OCI-LY3 (cell line): Measurements from ENCODE around the gene NUP210L.
"Not testable (repeated sequence)": the region's sequence is repeated elsewhere in the genome, so short reads cannot be mapped to it uniquely, and the experiment has no call there.

Experiments used
- H2AFZ ChIP-seq: fragments of 200-600, 300-600 bp; shearing (Covaris generic); 2 replicates; pipeline ENCODE4 v1.6.0; 2014; ENCODE audit warnings: antibody characterized with exemption, low read depth, low read length
- H3K27ac ChIP-seq: fragments of 200-600, 300-600 bp; sonication (generic); 2 replicates; pipeline ENCODE4 v1.5.1; 2014; ENCODE audit warnings: mild to moderate bottlenecking, low read length, moderate library complexity, mixed read lengths
- H3K27me3 ChIP-seq: fragments of 200-600, 300-600 bp; sonication (generic); 2 replicates; pipeline ENCODE4 v1.6.1; 2014; ENCODE audit warnings: low read depth, low read length, mixed read lengths
- H3K36me3 ChIP-seq: fragments of 200-600, 300-600 bp; sonication (generic); replicated peaks from 2 replicates; pipeline ENCODE3; 2014; ENCODE audit warnings: low read depth, low read length, mixed read lengths
- H3K4me1 ChIP-seq: fragments of 300-600, 200-600 bp; sonication (generic); 2 replicates; pipeline ENCODE4 v1.6.1; 2014; ENCODE audit warnings: low read length, mixed read lengths
- H3K4me2 ChIP-seq: fragments of 200-600, 300-600 bp; sonication (generic); 2 replicates; pipeline ENCODE4 v1.6.1; 2014; ENCODE audit warnings: low read length, mixed read lengths
- H3K4me3 ChIP-seq: fragments of 300-600, 200-600 bp; sonication (generic); 2 replicates; pipeline ENCODE4 v1.5.1; 2014; ENCODE audit warnings: antibody characterized with exemption, mild to moderate bottlenecking, low read length, moderate library complexity
- H3K79me2 ChIP-seq: fragments of 300-600, 200-600 bp; shearing (Covaris generic); 2 replicates; pipeline ENCODE4 v1.6.1; 2014; ENCODE audit warnings: mild to moderate bottlenecking, low read length, mixed read lengths
- H3K9ac ChIP-seq: fragments of 300-600, 200-600 bp; shearing (Covaris generic); 2 replicates; pipeline ENCODE4 v1.6.0; 2014; ENCODE audit warnings: mild to moderate bottlenecking, low read length, moderate library complexity
- H3K9me3 ChIP-seq: fragments of 200-600, 300-600 bp; shearing (Covaris generic); 2 replicates; pipeline ENCODE4 v1.6.1; 2014; ENCODE audit warnings: low read length, mixed read lengths; ENCODE audit not compliant: insufficient read depth
- H4K20me1 ChIP-seq: fragments of 200-600, 300-600 bp; sonication (generic); 2 replicates; pipeline ENCODE4 v1.6.1; 2016; ENCODE audit warnings: low read length, mixed read lengths; ENCODE audit not compliant: insufficient read depth
- CTCF ChIP-seq: fragments of 200-600, 300-600 bp; sonication (generic); IDR thresholded peaks from 2 replicates; pipeline ENCODE4 v1.5.1; 2014; ENCODE audit warnings: antibody characterized with exemption, low read length, low read depth
- EZH2phosphoT487 ChIP-seq: fragments of 200-600 bp; shearing (Covaris generic); IDR thresholded peaks from 2 replicates; pipeline ENCODE4 v1.6.1; 2018; ENCODE audit warnings: antibody characterized with exemption, mixed run types, low read depth

The NUP210L gene

GRCh38 chr1:154006136-154006535 is 148.7 kb downstream of the NUP210L start:
- H3K4me1 ChIP-seq = no peaks in the 10 kb centered on the region
- H3K9me3 ChIP-seq = no peaks in the 10 kb centered on the region
- H3K27ac ChIP-seq = no peak overlapping the region
- no peaks in the 10 kb centered on the region for H3K79me2 ChIP-seq
- no peaks in the 10 kb centered on the region for H4K20me1 ChIP-seq
- H3K4me3 ChIP-seq = no peak overlapping the region
- no peak for TF ChIP-seq EZH2phosphoT487
- no peak for TF ChIP-seq CTCF
- no peak overlapping the region for H3K9ac ChIP-seq
- H3K4me2 ChIP-seq = no peak overlapping the region
- no peaks in the 10 kb centered on the region for H3K36me3 ChIP-seq
- no peak overlapping the region for H2AFZ ChIP-seq
- H3K27me3 ChIP-seq = no peaks in the 10 kb centered on the region

- no peak overlapping the region for H3K4me3 ChIP-seq
- TF ChIP-seq EZH2phosphoT487 = no peak
- no peak for TF ChIP-seq CTCF
- no peaks in the 10 kb centered on the region for H3K4me1 ChIP-seq
- H3K36me3 ChIP-seq = peaks cover 7% of the 10 kb centered on the region
- no peak overlapping the region for H3K9ac ChIP-seq
- no peak overlapping the region for H2AFZ ChIP-seq
- no peaks in the 10 kb centered on the region for H3K27me3 ChIP-seq
- no peak overlapping the region for H3K4me2 ChIP-seq
- no peaks in the 10 kb centered on the region for H3K79me2 ChIP-seq
- no peaks in the 10 kb centered on the region for H4K20me1 ChIP-seq
- no peaks in the 10 kb centered on the region for H3K9me3 ChIP-seq
- no peak overlapping the region for H3K27ac ChIP-seq
Observed at GRCh38 chr1:154000420-154000819, 154.5 kb downstream of the NUP210L start.

GRCh38 chr1:153996882-153997281 is 158.0 kb downstream of the NUP210L start:
- not testable (repeated sequence) for H3K27me3 ChIP-seq, H2AFZ ChIP-seq, H3K4me1 ChIP-seq, H4K20me1 ChIP-seq, H3K4me2 ChIP-seq, H3K79me2 ChIP-seq, H3K4me3 ChIP-seq, H3K9me3 ChIP-seq, H3K9ac ChIP-seq, H3K27ac ChIP-seq
- H3K36me3 ChIP-seq = peaks cover 40% of the 10 kb centered on the region

GRCh38 chr1:153995640-153996039 is 159.2 kb downstream of the NUP210L start:
- no peak overlapping the region for H3K4me3 ChIP-seq
- TF ChIP-seq CTCF (no peak), EZH2phosphoT487 (no peak)
- H3K4me2 ChIP-seq = no peak overlapping the region
- no peak overlapping the region for H2AFZ ChIP-seq
- H3K79me2 ChIP-seq = peaks cover 21% of the 10 kb centered on the region
- peaks cover 50% of the 10 kb centered on the region for H3K36me3 ChIP-seq
- peaks cover 13% of the 10 kb centered on the region for H3K4me1 ChIP-seq
- H3K27me3 ChIP-seq = no peaks in the 10 kb centered on the region
- no peak overlapping the region for H3K9ac ChIP-seq
- H3K9me3 ChIP-seq = no peaks in the 10 kb centered on the region
- H4K20me1 ChIP-seq = 0 out of 2 replicates have a peak, but pooled peaks cover 8% of the 10 kb centered on the region
- no peak overlapping the region for H3K27ac ChIP-seq

- Histone ChIP-seq H3K79me2 (peaks cover 22% of the 10 kb centered on the region), H4K20me1 (0 out of 2 replicates have a peak, but pooled peaks cover 8% of the 10 kb centered on the region), H3K4me3 (no peak overlapping the region), H3K9me3 (no peaks in the 10 kb centered on the region), H2AFZ (no peak overlapping the region), H3K4me1 (peaks cover 13% of the 10 kb centered on the region), H3K27ac (no peak overlapping the region), H3K9ac (no peak overlapping the region), H3K27me3 (no peaks in the 10 kb centered on the region), H3K36me3 (peaks cover 50% of the 10 kb centered on the region), H3K4me2 (no peak overlapping the region)
- TF ChIP-seq CTCF = no peak
- TF ChIP-seq EZH2phosphoT487 = no peak
Observed at GRCh38 chr1:153995202-153995601, 159.7 kb downstream of the NUP210L start.
